GM19238 (cell line): ENCODE data around the gene LMNA.

ENCODE experiments used
- DNase-seq: peaks from one replicate; pipeline ENCODE4 v3.0.0; 2011; ENCODE audit warnings: low spot score; ENCODE audit not compliant: insufficient read length

The LMNA gene

GRCh38 chr1:156081917-156082308 is 32.6 kb upstream of the LMNA start:
- DNase-seq: no peak

- DNase-seq: peak; percentile 79
These were observed 32.0 kb upstream of the LMNA start, which contains the start of gene MEX3A for GRCh38 chr1:156082309-156083091. Gene MEX3A (minus strand): TSS chr1:156082465. CDS start chr1:156081998, 467 bp downstream.

DNA sequence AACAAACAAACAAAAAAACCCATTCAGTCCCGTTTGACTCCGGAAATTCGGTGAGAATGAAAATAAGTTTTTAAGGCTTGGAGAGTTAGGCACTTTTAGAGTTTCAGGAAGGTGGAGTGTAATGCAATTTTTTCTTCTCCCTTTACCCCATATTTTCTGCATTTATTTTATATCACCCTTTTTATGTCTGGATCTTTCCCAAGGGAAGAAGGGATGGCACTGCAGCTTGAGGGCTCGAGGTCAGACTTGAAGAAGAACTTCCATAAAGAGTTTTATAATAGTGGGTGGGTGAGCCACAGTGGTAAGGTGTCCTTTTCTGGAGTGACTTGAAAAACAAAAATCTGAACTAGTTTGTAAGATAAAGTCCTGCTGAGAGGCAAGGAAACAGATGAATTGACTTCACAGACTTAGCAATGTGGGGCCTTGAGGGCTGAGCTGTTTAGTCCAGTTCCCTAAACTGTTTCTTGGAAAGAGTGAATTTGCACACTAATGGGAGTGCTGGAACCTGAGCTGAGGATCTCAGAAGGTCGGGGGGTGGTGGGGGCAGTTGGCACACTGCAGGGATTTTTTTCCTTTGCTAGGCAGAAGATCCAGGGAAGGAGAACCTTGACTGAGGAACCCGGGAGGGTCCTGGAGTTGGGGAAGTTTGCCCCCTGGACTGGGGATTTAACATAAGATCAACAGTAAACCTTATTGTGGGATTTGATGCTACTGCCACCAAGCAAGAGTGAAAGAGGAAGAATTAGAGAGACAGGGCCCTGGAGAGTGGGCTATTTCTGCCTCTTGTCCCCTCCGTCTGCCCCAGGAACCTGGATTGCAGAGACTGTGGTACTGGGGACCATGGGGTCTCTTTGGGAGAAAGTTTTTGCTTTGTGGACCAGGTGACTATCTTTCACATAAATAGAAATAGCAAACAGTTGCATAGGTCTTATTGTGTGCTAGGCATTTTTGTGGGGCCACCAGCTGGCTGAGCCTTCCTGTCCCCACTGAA is 30.4 kb upstream of the LMNA start:
- DNase-seq: no peak

- no peak for DNase-seq
These were observed 28.3 kb upstream of the LMNA start for GRCh38 chr1:156086256-156086662.

GRCh38 chr1:156089704-156090103 is 24.8 kb upstream of the LMNA start:
- DNase-seq: no peak

- DNase-seq: no peak
These were observed 24.2 kb upstream of the LMNA start for GRCh38 chr1:156090138-156090839.

DNA sequence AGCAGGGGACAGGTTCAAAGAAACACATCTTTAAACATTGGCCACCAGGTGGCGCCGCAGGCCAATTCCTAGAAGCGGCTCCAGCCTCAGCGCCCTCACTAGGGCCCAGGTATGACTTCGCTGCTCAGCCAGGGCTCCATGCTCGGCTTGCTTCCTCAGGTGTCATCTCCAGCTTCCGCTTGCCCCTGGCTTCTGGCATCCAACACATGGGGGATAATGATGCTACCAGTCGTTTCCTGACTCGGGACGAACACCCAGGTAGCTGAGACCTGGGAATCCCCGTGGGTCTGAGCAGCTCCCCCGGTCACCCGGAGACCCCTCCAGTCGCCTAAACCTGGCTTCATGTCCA is 23.7 kb upstream of the LMNA start:
- DNase-seq: peak; percentile 76

DNA sequence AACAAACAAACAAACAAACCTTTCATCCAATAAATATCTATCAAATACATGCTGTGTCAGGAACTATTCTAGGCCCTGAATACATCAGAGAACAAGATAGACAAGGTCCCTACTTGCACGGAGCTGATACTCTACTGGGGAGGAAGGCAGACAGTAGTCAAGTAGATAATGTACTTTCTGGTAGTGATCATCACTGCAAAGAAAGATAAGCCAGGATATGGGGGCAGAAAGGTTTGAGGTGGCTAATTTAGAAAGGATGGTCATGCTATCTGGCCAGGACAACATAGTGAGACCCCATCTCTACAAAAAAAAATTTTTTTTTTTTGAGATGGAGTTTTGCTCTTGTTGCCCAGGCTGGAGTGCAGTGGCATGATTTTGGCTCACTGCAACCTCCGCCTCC is 22.9 kb upstream of the LMNA start:
- no peak for DNase-seq

- DNase-seq: no peak
These were observed 18.5 kb upstream of the LMNA start for GRCh38 chr1:156095906-156096508.

DNA sequence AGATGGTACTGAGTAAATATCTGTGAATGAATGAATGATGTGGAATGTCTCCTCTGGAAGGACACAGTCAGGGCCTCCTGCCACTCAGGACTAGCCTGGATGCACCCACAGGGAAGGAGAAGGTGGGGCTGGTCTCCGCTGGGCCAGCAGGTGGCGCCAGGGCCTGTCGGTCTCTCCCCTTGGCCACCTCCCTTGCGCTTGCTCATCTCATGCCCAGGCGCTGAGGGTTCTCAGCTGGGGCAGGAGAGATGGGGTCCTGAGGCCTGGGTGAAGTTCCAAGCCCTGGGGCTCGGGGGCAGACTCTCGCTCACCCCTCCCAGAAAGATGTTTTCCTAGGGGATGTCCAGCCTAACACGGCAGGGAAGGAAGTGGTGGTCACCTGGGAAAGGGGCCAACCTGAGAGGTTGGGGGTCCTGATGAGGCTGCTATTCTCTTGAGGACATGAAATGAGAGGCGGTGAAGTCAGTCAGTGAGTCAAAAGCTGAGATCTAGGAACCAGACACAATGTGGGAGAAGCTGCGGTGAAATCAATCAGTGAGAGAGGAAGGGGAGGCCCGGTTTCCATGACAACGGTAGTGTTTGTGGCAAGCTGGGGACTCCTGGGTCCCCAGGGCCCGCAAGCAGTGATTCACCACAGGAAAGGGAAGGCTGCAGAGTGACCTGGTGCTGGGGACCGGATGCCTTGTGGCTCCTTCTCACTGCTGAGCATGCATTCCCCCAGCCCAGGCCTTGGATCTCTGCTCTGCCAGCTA is 17.7 kb upstream of the LMNA start:
- DNase-seq: peak; percentile 87

DNA sequence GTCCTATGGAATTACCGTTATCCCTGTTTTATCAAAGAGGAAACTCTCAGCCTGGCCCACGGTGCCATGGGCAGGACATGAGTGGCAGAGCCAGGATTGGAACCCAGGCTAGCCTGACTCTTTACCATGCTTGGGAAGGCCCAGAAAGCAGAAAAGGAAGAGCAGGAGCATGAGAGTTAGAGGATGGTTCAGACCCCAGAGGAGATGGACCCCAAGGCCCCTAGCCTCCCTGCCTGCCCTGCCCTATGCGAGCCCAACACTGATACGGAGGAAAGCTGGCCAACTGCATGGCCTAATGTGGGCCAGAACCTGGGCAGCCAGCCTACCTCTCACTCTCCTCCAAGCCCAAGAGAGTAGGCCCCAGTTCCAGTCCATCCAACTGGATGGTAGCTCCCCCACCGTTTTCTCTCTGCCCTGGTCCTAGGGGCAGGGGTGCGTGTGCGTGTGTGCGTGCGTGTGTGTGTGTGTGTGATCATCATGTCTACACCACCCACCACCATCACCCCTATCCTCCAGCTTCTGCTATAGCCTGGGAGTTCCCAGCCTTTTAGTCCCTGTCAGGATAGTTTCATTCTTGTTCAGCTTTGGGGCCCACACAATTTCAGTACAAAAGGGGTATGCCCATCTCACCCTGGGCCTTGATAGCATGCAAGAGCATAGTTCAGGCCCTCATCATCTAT is 16.9 kb upstream of the LMNA start:
- DNase-seq: no peak

- DNase-seq: no peak
These were observed 15.7 kb upstream of the LMNA start for GRCh38 chr1:156098784-156099183.

DNA sequence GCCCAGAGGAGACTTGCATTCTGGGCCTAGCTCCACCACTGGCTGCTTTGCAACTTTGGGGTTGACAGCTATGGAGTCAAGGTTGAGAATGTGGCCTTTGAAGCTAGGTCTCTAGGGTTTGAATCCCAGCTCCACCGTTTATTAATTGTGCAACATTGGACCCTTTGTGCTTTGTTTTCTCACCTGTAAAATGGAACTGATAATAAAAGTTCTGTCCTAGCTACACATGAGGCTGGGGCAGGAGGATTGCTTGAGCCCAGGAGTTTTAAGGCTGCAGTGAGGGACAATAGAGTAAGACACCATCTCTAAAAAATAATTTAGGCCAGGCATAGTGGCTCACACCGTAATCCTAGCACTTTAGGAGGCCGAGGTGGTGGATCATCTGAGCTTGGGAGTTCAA is 15.2 kb upstream of the LMNA start:
- no peak for DNase-seq

DNA sequence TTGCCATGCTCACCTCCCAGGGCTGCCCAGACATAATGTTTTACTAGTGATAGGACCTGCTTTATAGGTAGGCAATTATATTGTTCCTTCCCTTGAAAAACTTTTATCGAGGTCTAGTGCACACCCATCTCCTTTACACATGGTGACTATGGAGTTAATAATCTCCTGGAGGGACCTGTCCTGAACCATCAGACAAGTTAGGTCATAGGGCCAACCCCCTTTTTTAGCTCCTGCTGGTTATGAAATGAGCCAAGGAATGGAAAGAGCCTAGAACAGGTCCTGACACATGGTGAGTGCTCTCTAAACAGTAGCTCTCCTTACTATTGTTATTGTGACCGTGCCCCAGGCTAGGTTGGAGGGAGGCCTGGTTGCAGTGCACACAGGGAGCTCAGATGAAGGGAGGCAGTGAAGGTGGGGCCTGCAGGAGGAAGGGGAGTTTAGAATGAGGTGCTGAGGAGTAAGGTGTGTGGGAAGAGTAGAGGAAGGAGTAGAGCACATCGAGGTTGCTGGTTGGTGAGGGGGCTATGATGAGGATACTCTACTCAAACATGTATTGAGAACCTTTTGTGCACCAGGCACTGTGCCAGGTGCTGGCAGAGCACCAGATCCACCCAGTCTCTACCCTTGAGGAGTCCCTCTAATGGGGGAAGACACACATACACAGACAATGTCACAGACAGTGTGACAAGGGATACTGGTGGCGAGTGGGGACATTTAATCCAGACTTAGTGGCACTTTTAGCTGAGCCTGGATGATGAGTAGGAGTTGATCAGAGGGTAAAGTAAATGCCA is 14.1 kb upstream of the LMNA start:
- DNase-seq: no peak

DNA sequence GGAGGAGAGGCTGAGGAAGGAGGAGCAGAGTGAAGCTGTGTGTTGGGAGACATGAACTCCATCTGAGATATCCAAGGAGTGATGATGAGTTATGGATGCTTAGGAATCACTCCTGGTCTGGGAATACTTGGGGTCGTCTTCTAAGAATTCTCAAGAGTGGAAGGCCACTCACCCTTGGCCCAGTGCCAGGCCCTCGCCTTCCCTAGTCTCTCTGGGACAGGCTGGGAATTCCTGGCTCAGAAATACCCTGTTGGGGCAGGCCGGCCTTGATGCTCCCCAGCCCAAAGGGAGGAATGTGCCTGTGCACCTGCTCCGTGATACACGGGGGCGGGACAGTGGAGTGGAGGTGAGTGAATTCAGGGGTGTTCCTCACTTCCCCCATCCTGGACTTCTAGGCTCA is 12.6 kb upstream of the LMNA start:
- DNase-seq: no peak

GRCh38 chr1:156102633-156103511 is 11.6 kb upstream of the LMNA start:
- no peak for DNase-seq

DNA sequence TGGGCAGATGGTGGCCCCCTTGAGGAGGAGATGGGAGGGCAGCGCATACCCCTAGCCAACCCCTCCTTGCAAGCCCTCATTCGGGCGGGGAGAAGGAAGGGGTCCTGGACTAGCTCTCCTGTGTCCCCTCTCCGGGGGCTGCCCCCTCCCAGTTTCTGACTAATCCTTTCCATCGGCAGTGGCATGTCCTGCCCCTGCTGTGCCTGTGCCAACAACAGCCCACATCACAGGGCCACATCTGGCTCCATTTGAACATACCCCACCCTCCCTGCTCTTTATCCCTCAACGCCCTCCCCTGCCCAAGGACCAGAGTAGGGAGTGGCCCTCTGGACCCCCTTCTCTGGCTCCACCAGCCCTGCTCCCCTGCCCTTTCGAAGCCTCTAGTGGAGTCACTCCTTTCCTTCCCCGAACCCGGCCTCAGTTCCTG is 11.0 kb upstream of the LMNA start:
- no peak for DNase-seq
